B cell (primary cell): ENCODE results near the gene CD58. TPM values are rescaled to one million over a fixed set of nuclear protein-coding genes. Genes with fewer than 3 reads are reported as not detected.

Source experiments
- ATAC-seq: fragments of 200-7000 bp; cut with Tn5 transposase; one replicate; pipeline ENCODE4 v1.10.0; 2021; ENCODE audit warnings: low read depth, mild to moderate bottlenecking, moderate number of reproducible peaks, moderate library complexity
- CTCF ChIA-PET: fragments of 350-600 bp; sonication (Branson Sonifier 250); formaldehyde crosslinking; loops from one replicate; lab custom pipeline; 2021; ENCODE audit warnings: antibody characterized with exemption, inconsistent platforms; lab: Charles Lee
- POLR2A ChIA-PET: fragments of 350-600 bp; sonication (Branson Sonifier 250); formaldehyde crosslinking; loops from one replicate; lab custom pipeline; 2021; ENCODE audit warnings: antibody characterized with exemption; lab: Charles Lee
- DNase-seq: peaks from one replicate; pipeline ENCODE4 v3.0.0; 2013
- H2AFZ ChIP-seq: 2 replicates; pipeline ENCODE4 v1.6.1; 2012; ENCODE audit warnings: mild to moderate bottlenecking, low read depth, low read length; ENCODE audit not compliant: insufficient read depth, poor library complexity, severe bottlenecking
- H3K27ac ChIP-seq, 2 donors: 1 replicate in 1 of 2; 2 replicates in 1 of 2; pipeline ENCODE4 v1.5.1; 2012 to 2013; ENCODE audit warnings: low read length in 2 of 2, mild to moderate bottlenecking in 2 of 2, moderate library complexity in 1 of 2
- H3K27me3 ChIP-seq, 4 experiments: fragments of 200-600 bp in 1 of 4; sonication (generic) in 1 of 4; replicated peaks in 1 of 4; 1 replicate in 2 of 4; 2 replicates in 2 of 4; pipeline versions ENCODE4 v1.6.1 to v1.7.0; 2013 to 2016; ENCODE audit warnings: low read length in 3 of 4, mild to moderate bottlenecking in 2 of 4, mixed read lengths in 1 of 4, moderate library complexity in 1 of 4; ENCODE audit not compliant: insufficient read depth in 4 of 4, control insufficient read depth in 3 of 4; ENCODE audit errors: control extremely low read depth in 1 of 4
- H3K36me3 ChIP-seq, 2 experiments: replicated peaks in 1 of 2; 1 replicate in 1 of 2; 2 replicates in 1 of 2; pipeline versions ENCODE4 v1.6.1 to v1.7.1; 2013; ENCODE audit warnings: low read length in 1 of 2; ENCODE audit not compliant: insufficient read depth in 2 of 2, control insufficient read depth in 1 of 2; ENCODE audit errors: control extremely low read depth in 1 of 2, extremely low read depth in 1 of 2
- H3K4me1 ChIP-seq, 2 donors: fragments of 200-600 bp in 1 of 2; sonication (generic) in 1 of 2; 1 replicate in 1 of 2; 2 replicates in 1 of 2; pipeline versions ENCODE4 v1.5.1 to v1.6.1; 2013 to 2017; ENCODE audit warnings: low read length in 2 of 2; ENCODE audit not compliant: control insufficient read depth in 2 of 2, insufficient read depth in 2 of 2
- H3K4me2 ChIP-seq: replicated peaks from 2 replicates; pipeline ENCODE3; 2012; ENCODE audit warnings: mild to moderate bottlenecking, low read depth, low read length; ENCODE audit not compliant: poor library complexity, severe bottlenecking
- H3K4me3 ChIP-seq, 5 experiments: fragments of 200-600 bp in 1 of 5; sonication (generic) in 1 of 5; 1 replicate in 3 of 5; 2 replicates in 2 of 5; pipeline versions ENCODE4 v1.5.1 to v1.7.0; 2011 to 2016; ENCODE audit warnings: low read length in 4 of 5, mild to moderate bottlenecking in 4 of 5, low read depth in 2 of 5, control low read depth in 1 of 5, moderate library complexity in 1 of 5; ENCODE audit not compliant: insufficient read depth in 1 of 5; ENCODE audit errors: control extremely low read depth in 1 of 5, extremely low read depth in 1 of 5
- H3K79me2 ChIP-seq: fragments of 200-600 bp; sonication (generic); one replicate; pipeline ENCODE4 v1.6.0; 2016; ENCODE audit warnings: low read length; ENCODE audit not compliant: control insufficient read depth, insufficient read depth
- H3K9ac ChIP-seq: fragments of 200-600 bp; sonication (generic); 2 replicates; pipeline ENCODE4 v1.6.1; 2017; ENCODE audit warnings: mild to moderate bottlenecking, low read length, moderate library complexity
- H3K9me3 ChIP-seq, 3 donors: one replicate each; pipeline versions ENCODE4 v1.6.1 to v1.7.1; 2013; ENCODE audit warnings: low read length in 2 of 3; ENCODE audit not compliant: control insufficient read depth in 2 of 3, insufficient read depth in 1 of 3; ENCODE audit errors: control extremely low read depth in 1 of 3
- H4K20me1 ChIP-seq: 2 replicates; pipeline ENCODE4 v1.6.0; 2012; ENCODE audit warnings: mild to moderate bottlenecking, low read length; ENCODE audit not compliant: insufficient read depth, control insufficient read depth, poor library complexity, severe bottlenecking
- H3K27ac Mint-ChIP-seq: one replicate; pipeline ENCODE4 v1.8.0; 2021; ENCODE audit warnings: mixed read lengths
- H3K27me3 Mint-ChIP-seq: one replicate; pipeline ENCODE4 v1.8.0; 2021; ENCODE audit warnings: mixed read lengths
- H3K4me1 Mint-ChIP-seq: one replicate; pipeline ENCODE4 v1.8.0; 2021; ENCODE audit warnings: mixed read lengths
- H3K4me3 Mint-ChIP-seq: one replicate; pipeline ENCODE4 v1.8.0; 2021; ENCODE audit warnings: mixed read lengths
- H3K9me3 Mint-ChIP-seq: one replicate; pipeline ENCODE4 v1.8.0; 2022; ENCODE audit warnings: mixed read lengths; ENCODE audit not compliant: insufficient read depth
- EZH2 ChIP-seq: IDR thresholded peaks from 2 replicates; pipeline ENCODE4 v1.6.1; 2012; ENCODE audit warnings: borderline replicate concordance, low read depth, mild to moderate bottlenecking, moderate library complexity, low read length; ENCODE audit not compliant: insufficient read depth, poor library complexity, severe bottlenecking
- WGBS: methylation state at CpG from one replicate; pipeline ENCODE4 v1.1.5; 2013; ENCODE audit warnings: missing lambda C conversion rate; ENCODE audit not compliant: insufficient coverage; 5-methylcytosine and 5-hydroxymethylcytosine counted together
- intact Hi-C: fragments of 100-400 bp; cut with micrococcal nuclease; formaldehyde crosslinking; loops from one replicate; pipeline ENCODE4 v1.10.0; 2022
- polyA plus RNA-seq: library from polyadenylated mRNA; depleted of rRNA; stranded (reverse); fragments of >200 nt; gene quantifications from 2 replicates; pipeline ENCODE4 v1.2.3, GENCODE V29; 2012
- total RNA-seq, 2 donors: library from RNA; stranded (reverse); fragments of 120-200 nt in 1 of 2; gene quantifications; 1 replicate in 1 of 2; 2 replicates in 1 of 2; pipeline versions ENCODE4 v1.2.3 to v1.2.4, GENCODE V29; 2013 to 2022
- TF ChIP-seq, protein P1 (sequence below): fragments of 200-600 bp; IDR thresholded peaks from one replicate; pipeline ENCODE4 v1.8.0; 2022; ENCODE audit warnings: antibody characterized with exemption, mild to moderate bottlenecking

The CD58 gene
- total and polyA plus RNA-seq, 2 donors (not counting 1 experiment from before 2014, with no cell fraction given), result 12.3 to 47.6 TPM

DNA sequence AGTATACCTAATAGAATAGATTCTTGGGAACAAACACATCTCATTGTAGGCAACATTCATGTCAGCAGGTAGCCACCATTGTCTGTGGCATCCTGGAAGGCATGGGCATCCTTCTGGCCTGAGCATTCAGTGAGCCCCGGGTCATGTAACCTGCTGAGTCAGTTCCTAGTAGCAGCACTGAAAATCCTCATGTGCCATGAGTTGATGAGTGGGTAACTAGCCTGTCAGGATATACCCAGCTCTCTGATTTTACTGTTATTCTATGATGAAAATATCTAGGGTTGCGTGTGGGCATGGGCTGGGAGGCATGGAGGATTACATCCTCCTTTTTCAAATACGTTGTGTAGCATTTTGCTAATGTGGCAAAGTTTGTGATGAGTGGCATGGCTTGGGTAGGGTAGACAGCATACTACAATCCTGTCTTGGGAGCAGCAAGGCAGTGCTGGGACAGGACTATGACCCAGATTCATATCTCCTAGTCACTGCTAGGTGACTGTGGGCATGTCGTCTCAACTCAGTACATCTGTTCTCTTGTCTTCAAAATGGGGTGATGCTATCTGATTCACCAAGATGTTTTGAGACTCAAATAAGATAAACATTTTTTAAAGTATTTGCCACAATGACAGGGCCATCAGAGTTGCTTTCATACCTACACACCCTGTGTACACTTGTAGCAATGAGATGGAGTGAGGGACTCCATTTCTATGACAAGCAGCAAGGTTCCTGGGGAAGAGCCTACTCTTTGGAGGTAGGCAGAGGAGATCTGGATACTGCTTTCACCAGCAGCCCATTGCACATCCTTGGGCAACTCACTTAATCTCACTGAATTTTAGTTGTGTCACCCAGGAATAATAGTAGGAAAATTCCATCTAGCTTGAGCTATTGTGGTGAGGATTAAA is 62.5 kb downstream of the CD58 start:
- ChIA-PET CTCF (interaction anchor here (0.6 to 1.6 kb wide), 2 partner anchors 9 to 49 kb away, joined by 4 to 6 read pairs; no protein-coding TSS in a partner anchor), POLR2A (no interaction called here)
- no peaks in the 10 kb centered on the region for H3K9me3 ChIP-seq
- no peak overlapping the region for H3K9ac ChIP-seq
- H3K4me2 ChIP-seq, result no peak overlapping the region
- H4K20me1 ChIP-seq, result no peaks in the 10 kb centered on the region
- H3K79me2 ChIP-seq, result no peaks in the 10 kb centered on the region
- Mint-ChIP-seq H3K27ac (no peak overlapping the region), H3K9me3 (no peaks in the 10 kb centered on the region), H3K4me3 (no peak overlapping the region), H3K4me1 (peaks cover 44% of the 10 kb centered on the region), H3K27me3 (no peaks in the 10 kb centered on the region)
- H3K36me3 ChIP-seq, result no peaks in the 10 kb centered on the region
- no peaks in the 10 kb centered on the region for H3K27me3 ChIP-seq
- DNase-seq (no peak), ATAC-seq (no peak)
- no peak overlapping the region for H3K4me3 ChIP-seq
- no peak overlapping the region for H2AFZ ChIP-seq
- 67% methylated on average over 3 of the region's 4 CpGs for WGBS
- intact Hi-C loops, result no loop called here
- TF ChIP-seq, protein P1, sequence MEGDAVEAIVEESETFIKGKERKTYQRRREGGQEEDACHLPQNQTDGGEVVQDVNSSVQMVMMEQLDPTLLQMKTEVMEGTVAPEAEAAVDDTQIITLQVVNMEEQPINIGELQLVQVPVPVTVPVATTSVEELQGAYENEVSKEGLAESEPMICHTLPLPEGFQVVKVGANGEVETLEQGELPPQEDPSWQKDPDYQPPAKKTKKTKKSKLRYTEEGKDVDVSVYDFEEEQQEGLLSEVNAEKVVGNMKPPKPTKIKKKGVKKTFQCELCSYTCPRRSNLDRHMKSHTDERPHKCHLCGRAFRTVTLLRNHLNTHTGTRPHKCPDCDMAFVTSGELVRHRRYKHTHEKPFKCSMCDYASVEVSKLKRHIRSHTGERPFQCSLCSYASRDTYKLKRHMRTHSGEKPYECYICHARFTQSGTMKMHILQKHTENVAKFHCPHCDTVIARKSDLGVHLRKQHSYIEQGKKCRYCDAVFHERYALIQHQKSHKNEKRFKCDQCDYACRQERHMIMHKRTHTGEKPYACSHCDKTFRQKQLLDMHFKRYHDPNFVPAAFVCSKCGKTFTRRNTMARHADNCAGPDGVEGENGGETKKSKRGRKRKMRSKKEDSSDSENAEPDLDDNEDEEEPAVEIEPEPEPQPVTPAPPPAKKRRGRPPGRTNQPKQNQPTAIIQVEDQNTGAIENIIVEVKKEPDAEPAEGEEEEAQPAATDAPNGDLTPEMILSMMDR, result no peak
- H3K27ac ChIP-seq, result no peak overlapping the region
- H3K4me1 ChIP-seq, result peaks cover 17 to 25% of the 10 kb centered on the region in 2 donors

DNA sequence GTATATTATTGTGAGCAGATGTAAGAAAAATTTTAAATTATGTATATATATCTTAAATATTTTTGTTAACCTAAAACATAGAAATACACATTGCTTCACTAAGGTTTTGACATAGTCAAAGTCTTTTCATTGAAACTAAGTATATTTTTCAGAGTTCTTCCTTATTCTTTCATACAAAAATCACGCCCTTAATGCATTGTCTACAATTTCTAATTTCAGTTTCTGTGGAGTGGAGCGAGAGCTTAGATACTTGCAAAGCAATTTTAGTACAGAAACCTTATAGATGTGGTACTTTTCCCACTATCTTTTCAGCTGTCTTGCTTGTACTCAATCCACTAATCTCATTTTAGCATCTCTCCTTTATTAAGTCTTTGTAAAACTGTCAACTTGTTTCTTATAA is 63.2 kb downstream of the CD58 start:
- H3K36me3 ChIP-seq, result no peaks in the 10 kb centered on the region
- Mint-ChIP-seq H3K9me3 (no peaks in the 10 kb centered on the region), H3K4me1 (peaks cover 44% of the 10 kb centered on the region), H3K4me3 (no peak overlapping the region), H3K27ac (no peak overlapping the region), H3K27me3 (no peaks in the 10 kb centered on the region)
- H3K4me2 ChIP-seq, result no peak overlapping the region
- no peaks in the 10 kb centered on the region for H3K79me2 ChIP-seq
- H3K4me1 ChIP-seq, result peaks cover 24 to 31% of the 10 kb centered on the region in 2 donors
- TF ChIP-seq EZH2, result no peak
- TF ChIP-seq, protein P1, result no peak
- H3K9ac ChIP-seq, result no peak overlapping the region
- no peaks in the 10 kb centered on the region for H4K20me1 ChIP-seq
- H3K4me3 ChIP-seq, result no peak overlapping the region
- H2AFZ ChIP-seq, result no peak overlapping the region
- no peak overlapping the region for H3K27ac ChIP-seq
- intact Hi-C loops, result no loop called here
- no peaks in the 10 kb centered on the region for H3K9me3 ChIP-seq
- POLR2A ChIA-PET, result no interaction called here
- no peaks in the 10 kb centered on the region for H3K27me3 ChIP-seq
- DNase-seq (no peak), ATAC-seq (no peak)
- WGBS, result no CpG with 5 or more reads among the region's 2 CpGs
- CTCF ChIA-PET, result no interaction called here
